ENCODE data around the gene TEDDM1.

Gene TEDDM1

GRCh38 chr1:182376936-182377574, 23.4 kb downstream of the TEDDM1 start:
- no peak overlapping the region for H3K27ac ChIP-seq
- no peak for TF ChIP-seq CTCF (conservative IDR thresholded peaks at IDR 0.05)

GRCh38 chr1:182374101-182374834, 26.2 kb downstream of the TEDDM1 start:
- no peak for TF ChIP-seq CTCF (conservative IDR thresholded peaks at IDR 0.05)
- H3K27ac ChIP-seq: no peak overlapping the region

- no peak for TF ChIP-seq CTCF (conservative IDR thresholded peaks at IDR 0.05)
- H3K27ac ChIP-seq: no peak overlapping the region
Observed at GRCh38 chr1:182370532-182370931, 29.9 kb downstream of the TEDDM1 start.

- no peak overlapping the region for H3K27ac ChIP-seq
- TF ChIP-seq CTCF (conservative IDR thresholded peaks at IDR 0.05): no peak
Observed at GRCh38 chr1:182368903-182369302, 31.6 kb downstream of the TEDDM1 start.

- no peak overlapping the region for H3K27ac ChIP-seq
Observed at GRCh38 chr1:182368358-182368757, 32.1 kb downstream of the TEDDM1 start.

GRCh38 chr1:182367926-182368325, 32.5 kb downstream of the TEDDM1 start:
- H3K27ac ChIP-seq: no peak overlapping the region
- TF ChIP-seq CTCF (conservative IDR thresholded peaks at IDR 0.05): no peak

More at GRCh38 chr1:182368358-182368757, 32.1 kb downstream of the TEDDM1 start:
- TF ChIP-seq CTCF (conservative IDR thresholded peaks at IDR 0.05): no peak

- TF ChIP-seq CTCF (conservative IDR thresholded peaks at IDR 0.05): no peak
- no peak overlapping the region for H3K27ac ChIP-seq
Observed at GRCh38 chr1:182366596-182366995, 33.9 kb downstream of the TEDDM1 start.
